NCI-H2081 (cell line): ENCODE results near the gene APBA1.

Source experiments
- DNase-seq, 2 experiments: peaks; one replicate each; lab custom pipeline; 2025; lab: John Stamatoyannopoulos, UW

APBA1 gene

DNA sequence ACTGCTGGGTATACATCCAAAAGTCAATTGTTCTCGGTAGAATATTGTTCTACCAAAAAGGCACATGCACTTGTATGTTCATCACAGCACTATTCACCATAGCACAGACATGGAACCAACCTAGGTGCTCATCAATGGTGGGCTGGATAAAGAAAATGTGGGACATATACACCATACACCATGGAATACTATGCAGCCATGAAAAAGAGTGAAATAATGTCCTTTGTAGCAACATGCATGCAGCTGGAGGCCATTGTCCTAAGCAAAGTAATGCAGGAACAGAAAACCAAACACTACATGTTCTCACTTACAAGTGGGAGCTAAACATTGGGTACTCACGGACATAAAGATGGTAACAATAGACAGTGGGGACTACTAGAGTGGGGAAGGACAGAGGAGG is 145.5 kb downstream of the APBA1 start:
- no peak for DNase-seq

DNA sequence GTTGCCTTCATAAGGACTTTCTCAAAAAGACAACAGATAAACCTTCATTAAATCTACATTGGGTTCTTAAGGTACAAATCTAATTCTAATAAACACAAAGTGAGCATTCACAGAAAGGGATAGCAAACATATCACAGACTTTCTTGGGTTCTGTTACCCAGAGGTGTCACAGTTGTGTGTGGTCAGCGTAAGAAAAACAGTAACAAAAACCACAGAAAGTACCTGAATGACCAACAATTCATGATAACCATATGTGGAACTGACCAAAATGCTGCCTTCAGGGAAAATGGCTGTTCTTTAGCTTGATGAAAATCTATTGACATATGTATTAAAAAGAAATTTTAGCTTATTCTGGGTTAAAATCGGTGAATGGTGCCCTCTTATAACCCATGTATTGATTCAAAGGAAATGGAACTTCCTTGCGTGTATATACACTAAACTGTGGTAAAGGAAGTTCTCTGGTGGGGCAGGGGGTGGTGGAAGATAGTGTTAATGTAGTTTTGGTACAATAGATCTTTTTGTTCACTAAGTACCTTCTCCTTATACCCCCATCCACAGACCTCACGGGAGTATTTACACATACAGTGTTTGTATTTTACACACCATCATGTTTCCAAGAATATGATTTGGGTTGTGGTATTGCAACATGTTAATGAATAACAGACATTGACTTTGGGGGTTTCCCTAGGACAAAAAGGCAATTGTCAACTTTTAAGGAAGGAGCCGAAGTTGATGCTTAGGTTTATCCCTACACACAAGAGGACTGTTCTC is 152.5 kb downstream of the APBA1 start:
- DNase-seq: no peak

DNA sequence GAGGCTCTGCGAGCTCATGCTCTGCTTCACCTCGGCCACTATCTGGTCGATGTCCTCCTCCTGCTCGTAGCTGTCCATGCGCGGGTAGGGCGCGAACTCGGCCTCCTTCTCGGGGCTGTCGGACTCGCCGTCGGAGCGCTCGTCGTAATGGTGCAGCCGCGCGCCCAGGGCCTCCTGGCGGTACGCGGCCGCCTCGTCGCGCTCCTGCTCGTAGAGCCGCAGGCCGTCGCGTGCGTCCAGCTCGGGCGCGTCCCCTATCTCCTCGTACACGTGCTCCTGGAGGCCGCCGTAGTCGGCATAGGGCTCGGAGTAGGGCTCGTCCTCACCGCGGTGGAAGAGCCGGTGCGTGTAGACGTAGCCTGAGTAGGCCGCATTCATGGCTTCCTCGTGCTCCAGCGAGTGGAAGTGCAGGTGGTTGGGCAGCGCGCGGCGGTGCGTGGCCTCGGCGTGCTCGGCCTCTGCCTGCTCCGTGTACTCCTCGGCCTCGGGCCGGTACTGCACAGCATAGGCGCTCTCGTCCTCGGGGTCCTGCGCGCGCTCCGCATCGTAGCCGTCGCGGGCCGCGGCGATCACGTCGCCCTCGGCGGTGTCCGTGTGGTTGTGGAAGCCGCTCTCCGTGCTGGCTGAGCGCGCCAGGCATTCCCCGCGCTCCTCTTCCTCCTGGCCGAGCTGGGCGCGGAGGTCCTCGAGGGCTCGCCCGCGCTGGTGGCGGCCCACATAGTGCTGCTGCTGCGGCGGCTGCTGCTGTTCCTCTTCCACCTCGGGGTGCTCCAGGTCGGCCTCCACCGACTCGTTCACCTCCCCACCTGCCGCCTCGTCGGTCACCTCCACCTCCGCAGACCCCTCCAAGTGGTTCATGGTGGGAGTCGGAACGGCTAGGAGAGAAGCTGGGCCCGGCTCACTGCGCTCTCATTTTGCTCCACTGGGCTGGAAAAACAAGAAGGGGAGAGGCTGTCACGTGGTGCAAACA is 155.5 kb downstream of the APBA1 start:
- DNase-seq: no peak

GRCh38 chr9:69515810-69516209 is 156.4 kb downstream of the APBA1 start:
- DNase-seq: no peak

DNA sequence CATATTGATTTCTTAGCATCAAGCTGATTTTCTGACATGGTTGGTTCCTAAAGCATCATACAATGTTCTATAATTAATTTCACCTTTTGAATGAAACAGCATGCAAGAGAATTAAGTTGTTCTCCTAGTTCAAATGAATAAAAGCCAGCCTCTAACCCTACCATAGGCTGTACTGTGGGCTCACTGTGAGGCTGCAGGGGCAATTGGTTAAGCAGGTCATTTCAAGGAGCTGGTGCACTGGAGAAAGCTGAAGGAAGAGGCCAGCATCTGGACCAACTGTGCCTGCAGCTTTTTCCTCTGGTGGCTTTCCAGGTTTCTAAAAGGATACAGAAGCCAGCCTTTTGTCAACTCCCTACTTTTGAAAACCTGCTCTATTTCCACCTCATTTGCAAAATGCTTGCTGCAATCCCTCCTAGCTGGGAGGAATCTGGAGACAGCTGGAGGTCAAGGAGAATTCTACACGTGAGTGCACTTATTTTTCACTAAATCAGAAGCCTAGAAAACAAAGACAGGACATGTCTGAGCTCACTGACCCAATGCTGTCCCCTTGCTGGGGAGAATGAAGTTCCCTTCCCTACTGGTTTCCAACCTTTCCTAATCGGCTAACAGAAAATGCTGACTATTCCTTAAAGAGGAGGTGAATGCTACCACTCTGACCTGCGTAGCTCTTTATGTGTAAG is 158.9 kb downstream of the APBA1 start:
- DNase-seq: no peak

- no peak for DNase-seq
Measured at GRCh38 chr9:69504058-69504457, 168.1 kb downstream of the APBA1 start.

DNA sequence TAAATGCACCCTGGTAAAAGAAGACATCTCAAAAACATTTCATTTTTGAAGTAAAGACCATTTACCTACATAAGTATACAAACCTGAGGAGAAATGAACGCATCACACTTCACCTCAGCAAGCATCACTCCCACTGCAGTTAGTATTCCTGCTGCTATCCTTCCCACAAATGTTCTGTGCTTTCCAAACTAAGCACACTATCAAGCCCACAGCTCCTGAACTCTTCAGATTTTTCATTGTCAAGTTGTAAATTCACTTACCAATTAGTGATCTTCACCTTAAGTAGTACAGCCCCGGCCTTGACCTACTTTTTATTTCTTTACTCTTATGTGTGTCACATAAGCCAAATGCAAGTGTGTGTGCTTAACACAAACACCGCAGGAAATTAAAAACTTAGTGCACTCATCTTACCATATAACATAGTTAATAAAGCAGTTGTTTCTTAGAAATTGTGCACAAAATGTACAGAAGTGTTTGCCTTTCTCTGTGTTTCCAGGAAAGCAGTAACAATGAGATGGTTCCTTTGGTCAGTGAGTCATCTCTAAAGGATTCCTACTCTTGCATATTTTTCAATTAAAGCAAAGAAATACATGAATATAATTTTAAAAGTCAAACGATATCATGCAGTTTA is 169.4 kb downstream of the APBA1 start:
- DNase-seq: no peak

DNA sequence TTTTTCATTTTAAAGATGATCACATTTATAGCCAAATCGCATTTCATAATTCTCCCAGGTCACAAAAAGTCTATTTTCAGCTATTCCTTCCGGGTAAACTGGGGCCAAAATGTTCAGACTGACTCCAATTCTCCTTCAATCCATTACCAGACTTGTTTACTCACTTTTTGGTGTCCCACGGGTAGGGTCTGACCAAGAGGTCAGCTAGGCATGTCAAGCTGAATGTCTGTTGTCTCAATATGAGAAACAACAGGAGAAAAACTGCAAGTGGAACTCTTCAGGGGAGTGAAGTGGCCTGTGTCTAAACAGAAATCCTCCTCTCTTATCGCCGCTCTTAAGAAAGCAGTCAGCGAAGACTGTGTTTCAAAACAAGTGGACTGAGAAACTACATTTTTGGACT is 171.3 kb downstream of the APBA1 start:
- DNase-seq: no peak

GRCh38 chr9:69499959-69500358 is 172.2 kb downstream of the APBA1 start:
- no peak for DNase-seq

- DNase-seq: no peak
Measured at GRCh38 chr9:69499407-69499806, 172.8 kb downstream of the APBA1 start.

GRCh38 chr9:69498470-69498869 is 173.7 kb downstream of the APBA1 start:
- no peak for DNase-seq

- DNase-seq: no peak
Measured at GRCh38 chr9:69497816-69498215, 174.4 kb downstream of the APBA1 start.

DNA sequence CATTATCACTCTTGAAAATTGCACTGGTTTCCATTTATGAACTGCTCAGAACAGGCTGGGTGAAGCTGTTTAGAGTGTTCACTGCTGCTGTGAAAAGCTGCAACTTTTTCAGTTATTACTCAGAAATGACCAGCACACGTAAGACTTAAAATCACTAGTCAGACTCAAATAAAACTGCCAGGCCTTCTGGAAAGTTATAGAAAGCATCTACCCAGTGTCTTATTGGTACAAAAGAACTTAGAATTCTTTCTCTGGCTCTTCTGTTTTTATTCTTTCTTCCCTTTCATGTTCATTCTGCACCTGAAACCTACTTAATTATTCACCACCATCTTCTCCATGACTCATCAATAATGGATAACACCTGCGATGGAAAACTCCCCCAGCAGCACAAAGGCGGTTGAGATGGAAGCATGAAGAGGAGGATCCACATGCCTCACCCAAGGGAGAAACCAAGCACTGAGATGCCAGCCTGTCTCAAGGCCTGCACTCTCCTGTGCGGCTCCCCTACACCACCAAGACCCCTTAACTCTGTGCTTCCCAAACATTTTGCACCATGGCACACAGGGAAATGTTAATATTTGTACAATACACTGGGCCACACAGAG is 175.2 kb downstream of the APBA1 start:
- no peak for DNase-seq

GRCh38 chr9:69495296-69495695 is 176.9 kb downstream of the APBA1 start:
- DNase-seq: no peak

DNA sequence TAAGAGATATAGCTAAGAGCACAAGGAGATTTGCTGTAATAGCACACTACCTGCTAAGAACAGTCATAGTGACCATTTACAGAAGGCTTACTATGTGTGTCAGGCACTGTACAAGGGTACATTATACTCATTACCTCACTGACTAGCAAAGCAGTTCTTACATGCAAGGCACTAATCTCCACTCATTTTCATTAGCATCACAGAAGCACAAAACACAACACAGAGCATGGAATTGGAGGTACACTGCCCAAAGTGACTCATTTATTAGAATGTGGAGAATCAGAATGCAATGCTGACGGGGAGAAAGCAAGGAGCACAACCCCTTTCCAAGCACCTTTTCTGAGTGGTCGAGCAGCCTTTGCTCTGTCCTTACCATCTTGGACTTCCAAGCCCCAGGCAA is 177.4 kb downstream of the APBA1 start:
- no peak for DNase-seq

DNA sequence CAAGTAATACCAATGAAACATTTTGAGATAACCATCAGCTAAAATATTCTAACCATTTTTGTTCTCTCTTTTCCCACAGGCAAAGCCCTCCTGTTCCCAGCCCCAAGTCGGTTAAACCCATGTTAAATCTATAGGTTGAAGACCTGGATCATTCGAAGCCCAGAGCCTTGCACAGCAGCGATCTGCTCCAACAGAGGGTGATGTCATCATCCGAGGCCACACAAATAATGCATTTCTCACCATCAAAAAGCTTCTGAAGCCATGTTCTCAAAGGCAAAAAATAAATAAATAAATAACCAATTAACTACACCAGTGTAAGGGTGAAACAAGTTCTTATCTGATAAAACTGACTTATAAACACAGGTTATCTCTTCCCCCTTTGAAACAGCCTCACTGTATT is 178.0 kb downstream of the APBA1 start:
- DNase-seq: no peak

- no peak for DNase-seq
Measured at GRCh38 chr9:69486498-69486897, 185.7 kb downstream of the APBA1 start.

DNA sequence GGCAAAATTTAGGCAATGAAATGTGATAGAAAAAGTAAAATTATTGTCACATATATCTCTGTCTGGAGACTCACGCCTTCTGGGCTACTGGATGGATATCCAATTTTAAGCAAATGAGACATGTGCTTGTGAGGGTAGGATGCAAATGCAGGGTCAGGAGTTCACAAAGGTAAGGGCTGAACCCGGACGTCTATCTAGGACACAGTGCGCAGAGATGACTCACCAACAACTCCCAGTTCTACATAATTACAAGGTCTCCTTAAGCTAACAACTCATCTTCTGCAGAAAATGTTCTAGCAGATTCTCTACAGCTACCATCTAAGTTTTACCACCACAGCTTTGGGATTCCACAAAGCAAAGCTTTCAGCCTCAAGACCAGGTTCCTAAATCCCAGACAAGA is 186.7 kb downstream of the APBA1 start:
- DNase-seq: no peak

DNA sequence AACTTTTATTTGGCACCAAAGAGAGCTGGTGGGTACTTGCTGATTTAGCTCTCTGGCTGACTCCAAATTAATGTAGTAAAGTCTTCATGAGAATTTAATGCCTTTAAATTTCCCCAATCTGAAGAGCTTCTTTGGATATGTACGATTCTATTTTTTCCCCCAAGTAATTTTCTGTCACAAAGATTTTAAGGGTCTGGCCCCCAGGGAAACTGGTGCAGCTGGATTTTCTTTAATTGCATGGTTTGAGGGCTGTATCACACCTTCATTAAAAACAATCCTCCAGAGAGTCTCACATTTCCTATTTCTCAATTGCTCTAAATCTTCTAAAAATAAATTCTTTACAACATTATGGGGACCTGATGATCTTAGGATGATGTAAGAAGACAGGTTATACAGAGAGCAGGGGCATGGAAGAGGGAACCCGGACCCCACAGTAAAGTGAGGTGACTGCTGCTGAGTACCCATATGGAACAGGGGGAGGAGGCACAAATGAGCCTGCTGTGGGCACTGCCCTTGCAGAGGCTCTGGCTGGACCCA is 188.2 kb downstream of the APBA1 start:
- DNase-seq: no peak

- no peak for DNase-seq
Measured at GRCh38 chr9:69476797-69477196, 195.4 kb downstream of the APBA1 start.

DNA sequence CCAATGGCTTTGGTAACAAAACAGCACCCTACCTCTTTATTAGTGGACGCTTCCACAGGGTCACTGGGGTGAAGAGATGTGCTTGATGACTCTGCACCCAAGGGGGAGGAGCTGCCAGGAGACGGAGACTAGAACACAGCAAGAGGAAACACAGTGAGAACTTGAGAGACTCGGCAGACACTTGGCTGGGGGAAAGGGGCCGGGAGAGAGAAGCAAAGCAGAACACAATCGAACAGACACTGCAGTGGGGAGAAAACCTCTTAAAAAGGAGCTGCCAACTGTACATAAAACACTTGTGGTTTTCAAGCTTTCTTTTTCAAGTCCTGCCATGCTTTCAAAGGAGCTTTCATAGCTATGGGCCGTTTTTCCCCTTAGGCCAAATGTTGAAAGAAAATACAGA is 196.2 kb downstream of the APBA1 start:
- no peak for DNase-seq
